ENCODE results near the gene BORCS8.

GRCh38 chr19:19146865-19147264, 45.1 kb downstream of the BORCS8 start:
- no peak for TF ChIP-seq POLR2A (IDR thresholded peaks at IDR 0.05)
- no peak for TF ChIP-seq CTCF (IDR thresholded peaks at IDR 0.05)
- TF ChIP-seq POLR2AphosphoS5 (IDR thresholded peaks at IDR 0.05), result no peak

All from prostate gland (tissue), 2 donors.